GM21423 (cell line): ENCODE measurements around the gene CTDNEP1.

Experiments used
- ATAC-seq: cut with Tn5 transposase; IDR thresholded peaks from one replicate; pipeline ENCODE4 v1.9.1; 2021; ENCODE audit warnings: mild to moderate bottlenecking, moderate library complexity; ENCODE audit not compliant: unreplicated experiment

The CTDNEP1 gene

DNA sequence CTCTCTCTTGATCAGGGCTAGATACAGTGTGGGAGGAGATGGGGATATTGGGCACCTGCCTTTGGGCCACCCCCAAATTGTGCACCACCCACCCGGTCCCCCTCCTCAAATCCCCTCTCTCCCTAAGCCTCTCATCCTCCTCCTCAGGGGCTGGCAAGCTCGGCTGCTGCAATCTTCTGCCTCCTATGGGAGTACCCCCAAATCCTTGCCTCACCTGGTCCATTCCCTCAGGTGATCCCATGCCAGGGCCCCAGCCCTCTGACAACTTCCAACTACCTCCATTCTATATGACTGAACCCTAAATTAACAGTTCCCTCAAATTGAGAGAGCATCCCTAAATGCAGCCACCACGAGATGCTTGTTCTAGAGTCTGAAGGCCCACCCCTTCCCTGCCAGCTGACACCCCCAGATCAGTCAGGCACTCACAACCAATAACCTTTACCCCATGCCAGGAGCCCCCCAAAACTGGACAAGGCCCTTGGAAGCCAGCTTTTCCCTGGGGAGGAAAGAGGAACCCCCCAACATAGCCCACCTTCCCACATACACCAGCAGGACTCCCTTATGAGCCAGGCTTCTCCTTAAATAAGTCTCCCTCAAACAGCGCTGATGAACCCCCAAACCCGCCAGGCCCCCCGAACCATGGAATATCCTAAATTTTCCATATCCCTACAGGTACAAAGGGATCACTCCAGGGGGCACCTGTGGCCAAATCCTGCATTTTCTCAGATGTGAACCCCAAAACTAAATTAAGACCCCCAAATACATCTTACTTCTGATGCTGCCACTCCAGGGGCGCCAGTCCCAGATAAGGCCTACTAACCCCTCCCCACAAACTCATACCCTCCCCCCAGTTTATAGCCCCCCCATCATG lies 35.1 kb downstream of the CTDNEP1 start:
- no peak for ATAC-seq

DNA sequence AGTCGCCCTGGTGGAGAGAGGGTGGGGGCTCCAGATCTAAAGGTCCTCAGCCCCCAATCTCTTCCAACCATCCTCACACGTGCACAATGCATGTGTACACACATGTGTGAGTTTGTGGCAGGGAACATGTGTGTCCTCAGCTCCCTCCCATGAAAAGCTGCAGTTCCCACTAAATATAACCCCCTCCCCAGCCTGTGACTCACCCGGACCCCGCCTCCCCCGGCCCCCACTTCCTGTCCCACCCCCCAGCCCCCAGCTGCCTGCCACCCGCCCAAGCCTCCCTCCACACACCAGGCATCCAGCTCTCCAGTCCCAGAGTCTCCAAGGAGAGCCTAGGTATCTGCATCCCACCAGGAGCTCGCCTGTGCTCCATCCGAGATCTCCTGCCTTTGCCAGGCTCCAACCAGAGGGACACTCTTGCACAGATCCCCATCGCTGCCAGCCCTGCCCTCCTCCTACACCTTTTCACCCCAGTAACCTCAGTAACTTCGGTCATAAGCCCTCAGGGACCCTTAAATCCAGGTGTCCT lies 35.8 kb downstream of the CTDNEP1 start:
- ATAC-seq = no peak

DNA sequence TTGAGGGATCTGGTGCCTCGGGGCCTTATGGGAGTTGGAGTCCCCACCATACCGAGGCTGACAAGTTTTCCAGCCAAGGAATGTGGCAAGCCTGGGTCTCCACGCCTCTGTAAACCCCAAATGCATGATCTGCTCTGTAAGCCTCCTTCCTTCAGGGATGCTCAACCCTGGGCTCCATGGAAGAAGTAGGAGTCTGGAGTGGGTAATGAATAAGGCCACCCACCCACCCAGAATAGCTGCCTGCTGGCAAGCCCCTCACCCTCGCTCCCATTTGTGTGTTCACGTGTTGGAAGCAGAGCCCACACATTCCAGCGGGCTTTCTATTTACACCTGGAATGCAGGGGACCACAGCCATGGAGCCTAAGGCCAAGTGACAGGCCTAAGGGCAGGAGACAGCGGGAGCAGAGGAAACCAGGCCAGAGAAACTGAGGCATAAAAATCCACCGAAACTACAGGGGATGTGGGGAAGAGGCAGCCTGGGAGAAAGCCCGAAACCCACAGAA lies 36.3 kb downstream of the CTDNEP1 start:
- ATAC-seq = no peak

DNA sequence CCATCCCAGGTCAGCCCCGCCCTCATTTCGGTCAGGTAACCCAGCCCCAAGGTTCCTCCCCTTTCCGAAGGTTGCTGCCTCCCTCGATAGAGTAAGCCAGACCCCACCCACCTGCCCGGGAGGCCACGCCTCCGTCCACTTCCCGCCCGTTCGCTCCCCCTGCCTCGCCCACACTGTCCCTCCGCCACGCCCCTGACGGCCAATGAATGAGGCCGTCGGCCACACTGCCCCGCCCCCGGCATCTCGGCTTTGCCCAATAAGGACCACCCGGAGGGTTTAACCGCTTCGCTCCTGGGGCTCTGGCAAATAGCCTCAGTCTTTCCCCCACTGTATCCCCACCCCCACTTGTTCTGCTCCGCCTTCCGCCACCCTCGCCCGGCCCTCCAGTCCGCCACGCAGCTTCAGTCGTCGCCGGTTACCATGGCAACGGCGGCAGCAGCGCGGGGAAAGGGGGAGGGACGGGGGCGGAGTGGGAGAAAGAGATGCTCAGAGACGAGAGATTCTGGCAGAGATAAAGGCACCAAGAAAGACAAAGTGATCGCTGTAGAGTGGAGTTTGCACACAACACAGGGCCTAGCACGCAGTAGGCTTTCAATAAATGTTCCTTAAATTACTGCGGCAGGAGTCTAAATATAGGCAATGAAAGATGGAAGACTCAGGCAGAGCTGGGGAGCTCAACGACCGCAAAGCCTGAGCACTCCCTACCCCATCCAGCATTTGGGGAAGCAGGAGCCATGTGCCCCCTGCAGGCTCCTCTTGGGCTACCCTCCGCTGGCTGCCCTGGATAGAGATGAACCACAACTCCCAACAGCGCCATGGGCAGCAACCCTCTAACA lies 37.0 kb downstream of the CTDNEP1 start:
- ATAC-seq = peak; percentile 79

DNA sequence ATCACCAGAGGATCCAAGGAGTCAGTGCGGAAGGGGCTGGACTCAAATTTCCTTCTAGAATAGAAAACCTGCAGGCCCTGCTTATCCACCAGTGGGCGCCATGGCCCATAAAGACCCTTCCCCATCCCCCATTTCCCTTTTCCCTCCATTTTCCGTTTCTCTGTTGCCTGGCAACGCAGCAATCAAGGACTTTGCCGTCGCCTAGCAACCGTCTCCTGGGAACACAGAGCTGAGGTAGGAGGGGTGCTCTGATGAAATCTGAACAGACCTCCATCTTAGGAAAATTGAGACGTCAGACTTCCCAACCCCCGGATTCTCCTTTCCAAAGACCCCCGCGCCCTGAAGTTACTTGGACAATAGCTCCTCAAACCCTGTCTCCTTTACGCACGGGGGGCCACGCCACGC lies 37.6 kb downstream of the CTDNEP1 start:
- ATAC-seq = peak; percentile 4

DNA sequence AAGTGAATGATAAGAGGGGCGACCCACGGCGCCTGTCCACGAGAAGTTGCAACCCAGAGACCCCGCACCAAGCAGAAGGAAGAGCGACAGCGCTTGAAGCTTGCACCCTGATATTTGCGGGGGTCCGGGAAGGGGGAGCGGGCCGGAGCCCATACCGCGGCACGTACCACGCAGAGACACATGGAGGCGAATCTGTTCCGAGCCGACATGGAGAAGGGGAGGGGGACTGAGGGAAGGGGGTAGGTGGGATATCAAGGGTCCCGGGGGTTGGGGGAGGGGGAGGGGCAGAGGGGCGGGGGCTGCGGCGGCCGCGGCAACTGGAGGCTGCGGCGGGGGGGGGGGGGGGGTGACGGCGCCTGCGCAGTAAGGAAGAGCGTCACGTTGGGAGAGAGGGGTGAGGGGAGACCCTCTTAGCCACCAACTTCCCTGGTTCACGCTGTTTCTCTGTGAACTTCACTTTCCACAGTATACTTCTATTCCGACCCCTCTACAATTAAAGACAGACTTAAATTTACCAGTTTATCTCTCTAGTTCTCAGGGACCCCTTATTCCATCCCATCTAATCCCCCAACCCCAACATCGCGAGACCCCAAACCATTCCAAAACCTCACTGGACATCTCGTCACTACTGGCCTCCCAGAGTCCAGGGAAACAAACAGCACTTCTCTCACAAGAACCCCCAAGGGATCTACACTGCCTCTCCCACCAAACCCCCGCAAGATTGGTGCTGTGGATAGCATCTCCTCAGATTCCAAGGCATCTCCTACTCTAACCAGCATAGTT lies 39.9 kb downstream of the CTDNEP1 start:
- ATAC-seq = no peak

DNA sequence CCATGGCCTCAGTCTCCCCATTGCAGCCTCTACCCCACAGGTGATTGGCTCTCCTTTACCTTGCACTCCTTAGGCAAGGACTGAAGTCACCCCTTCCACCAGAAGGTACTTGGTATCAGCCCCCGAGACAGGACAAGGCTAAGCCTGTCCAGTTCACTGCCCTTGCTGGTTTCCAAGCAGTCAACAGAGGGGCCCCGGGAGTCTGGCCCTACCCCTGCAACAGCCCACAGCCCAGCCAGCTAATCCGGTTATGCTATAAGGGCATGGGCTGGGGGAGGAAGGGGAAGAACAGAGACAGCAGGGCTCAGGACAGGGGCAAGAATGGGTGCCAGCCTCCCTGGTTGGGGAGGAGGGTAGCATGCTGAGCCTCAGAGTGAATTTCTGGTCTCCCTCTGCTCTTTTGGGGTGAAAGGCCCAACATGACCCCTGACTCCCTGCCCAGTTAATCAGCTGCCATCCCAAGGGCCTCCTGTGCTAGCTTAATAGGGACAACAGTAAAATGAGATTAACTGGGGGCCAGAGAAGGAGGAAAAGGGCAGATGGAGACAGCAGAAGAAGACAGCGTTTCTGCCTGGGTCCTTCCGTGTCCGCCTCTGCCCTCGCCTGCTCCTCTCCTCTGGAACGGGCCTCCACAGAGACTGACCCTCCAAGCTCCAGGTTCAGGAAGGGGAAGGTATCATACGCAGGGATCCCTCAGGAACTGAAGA lies 42.6 kb downstream of the CTDNEP1 start:
- ATAC-seq = no peak

DNA sequence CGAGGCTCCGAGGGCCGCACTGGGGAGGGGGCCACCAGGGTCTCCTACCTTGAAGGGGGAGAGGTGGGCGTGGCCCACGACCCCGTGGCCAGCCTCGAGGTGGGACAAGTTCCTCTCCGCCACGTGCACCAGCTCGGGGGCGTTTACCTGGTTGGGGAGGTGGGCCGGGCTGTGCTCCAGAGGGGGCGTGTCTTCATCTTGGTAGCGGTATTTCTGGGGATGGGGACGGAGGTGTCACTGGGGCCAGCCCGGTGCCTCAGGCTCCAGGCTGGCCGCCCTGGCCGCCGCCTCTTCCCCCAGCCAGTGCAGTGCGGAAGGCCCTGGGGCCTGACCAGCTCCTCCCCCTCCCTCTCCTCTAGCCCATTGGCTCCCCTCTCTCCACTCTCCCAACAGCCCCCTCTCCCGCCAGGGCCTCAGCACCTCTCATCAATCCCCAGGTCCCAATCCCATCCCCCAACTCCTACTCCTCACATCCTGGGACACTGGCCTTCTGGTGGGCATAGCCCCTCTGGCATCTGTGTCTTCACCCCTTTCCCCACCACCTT lies 43.4 kb downstream of the CTDNEP1 start:
- ATAC-seq = no peak

DNA sequence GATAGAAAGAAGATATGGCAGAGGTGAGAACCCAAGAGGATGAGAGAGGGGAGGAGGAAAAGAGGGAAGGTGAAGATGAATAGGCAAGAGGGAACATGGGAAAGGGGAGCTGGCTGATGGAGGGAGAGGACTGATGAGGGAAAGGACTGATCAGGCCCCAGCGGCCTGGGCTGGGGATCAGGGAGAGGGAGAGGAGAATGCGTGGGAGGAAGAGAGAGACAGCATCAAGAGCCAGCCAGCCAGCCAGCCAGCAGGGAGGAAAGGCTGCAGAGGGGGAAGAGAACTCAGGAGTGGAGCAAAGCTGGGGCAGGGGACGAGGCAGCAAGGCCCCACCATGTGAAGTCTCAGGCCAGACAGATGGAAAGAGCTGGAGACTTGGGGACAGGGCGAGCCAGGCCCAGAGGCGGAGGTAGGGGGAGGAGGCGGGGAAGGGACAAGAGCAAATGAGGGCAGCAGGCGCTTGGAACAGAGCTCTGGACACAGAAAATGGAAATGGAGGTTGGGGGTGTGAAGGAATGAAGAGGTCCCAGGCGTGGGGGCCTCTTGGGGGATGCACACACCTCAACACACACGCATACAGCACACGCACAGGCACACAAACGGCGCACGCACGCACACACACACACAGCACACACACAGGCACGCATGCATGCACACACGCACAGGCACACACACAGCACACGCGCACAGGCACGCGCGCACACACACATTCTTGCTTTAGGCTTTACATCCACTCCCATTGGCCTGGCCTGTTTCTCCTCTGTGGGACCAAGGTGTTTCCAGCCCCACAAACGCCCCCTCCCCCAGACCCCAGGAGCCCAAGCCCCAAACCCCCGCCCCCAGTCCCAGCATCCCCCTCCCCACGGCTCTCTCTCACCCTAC lies 44.2 kb downstream of the CTDNEP1 start:
- no peak for ATAC-seq

DNA sequence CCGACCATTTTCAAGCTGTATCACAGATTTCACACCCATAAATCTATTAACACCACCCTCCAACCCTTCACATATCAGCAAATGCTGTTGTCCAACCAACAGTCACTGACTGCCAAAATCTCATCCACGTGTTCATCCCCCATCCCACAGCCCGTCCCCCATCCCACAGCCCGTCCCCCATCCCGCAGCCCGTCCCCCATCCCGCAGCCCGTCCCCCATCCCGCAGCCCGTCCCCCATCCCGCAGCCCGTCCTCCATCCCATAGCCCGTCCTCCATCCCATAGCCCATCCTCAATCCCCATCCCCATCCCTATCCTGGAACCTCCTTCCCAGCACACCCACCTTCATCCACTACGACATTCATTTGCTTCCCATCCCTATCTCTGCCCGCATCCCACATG lies 46.0 kb downstream of the CTDNEP1 start:
- ATAC-seq = no peak

DNA sequence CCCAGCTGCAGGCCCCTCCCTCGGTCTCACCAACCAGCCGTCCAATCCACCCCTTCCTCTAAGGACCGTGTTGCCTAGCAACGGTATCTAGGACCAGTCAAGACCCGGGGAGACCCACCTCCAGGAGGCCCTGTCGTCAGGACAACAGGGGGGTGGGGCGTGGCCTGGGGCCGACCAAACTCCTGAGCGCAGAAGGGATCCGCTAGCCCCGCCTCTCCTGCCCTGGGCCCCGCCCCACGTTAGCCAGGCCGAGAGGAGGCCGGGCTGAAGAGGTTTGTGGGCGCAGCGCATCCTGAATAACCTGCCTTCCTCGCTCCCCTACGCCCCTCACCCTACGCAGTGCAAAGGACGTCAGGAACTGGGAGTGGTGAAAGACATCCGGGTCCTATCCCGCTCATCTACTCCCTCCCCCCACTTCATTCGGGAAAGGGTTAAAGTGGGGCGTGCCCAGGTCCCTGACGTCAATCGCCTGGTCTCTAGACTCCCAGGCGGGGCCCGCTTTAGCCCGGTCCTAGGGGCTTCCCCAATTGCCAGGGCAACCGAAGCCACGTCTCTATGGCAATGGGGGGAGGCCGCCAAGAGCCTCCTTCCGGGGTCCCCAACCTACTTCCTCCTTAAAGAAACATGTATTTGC lies 46.6 kb downstream of the CTDNEP1 start:
- ATAC-seq = peak; percentile 80

DNA sequence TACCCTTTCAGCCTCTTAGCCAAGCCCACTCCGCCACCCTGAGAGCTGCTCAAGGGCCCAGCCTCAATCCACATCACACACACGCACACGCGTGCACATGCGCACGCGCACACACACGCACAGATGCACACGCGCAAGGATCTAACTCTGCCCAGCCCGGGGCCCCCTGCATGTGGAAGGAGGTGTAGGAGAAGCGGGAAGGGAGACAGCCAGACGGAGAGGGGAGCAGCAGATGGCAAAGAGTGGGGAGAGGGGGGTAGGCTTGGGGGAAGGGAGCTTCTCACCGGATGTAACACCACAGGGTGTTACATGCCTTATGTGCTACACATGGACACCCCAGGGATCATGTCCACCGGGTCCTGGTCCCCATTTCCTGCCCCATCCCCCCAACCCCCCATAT lies 47.2 kb downstream of the CTDNEP1 start:
- no peak for ATAC-seq

DNA sequence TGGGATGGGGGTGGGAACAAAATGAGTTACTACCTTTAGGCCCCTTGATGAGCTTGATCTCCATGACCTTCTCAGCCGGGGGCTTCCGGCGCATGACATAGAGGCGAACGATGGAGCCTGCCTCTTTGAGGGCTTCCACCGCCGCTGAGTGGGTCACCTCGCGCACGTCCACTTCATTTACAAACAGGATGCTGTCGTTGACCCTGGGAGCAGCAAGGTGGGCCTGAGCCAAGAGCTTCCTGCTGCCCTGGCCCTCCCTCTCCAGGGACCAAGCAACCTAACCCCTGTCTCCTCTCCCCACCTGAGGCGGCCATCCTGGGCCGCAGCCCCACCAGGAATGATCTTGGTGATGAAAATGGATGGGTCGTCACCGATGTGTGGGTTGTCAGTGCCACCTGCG lies 48.1 kb downstream of the CTDNEP1 start:
- ATAC-seq = no peak

DNA sequence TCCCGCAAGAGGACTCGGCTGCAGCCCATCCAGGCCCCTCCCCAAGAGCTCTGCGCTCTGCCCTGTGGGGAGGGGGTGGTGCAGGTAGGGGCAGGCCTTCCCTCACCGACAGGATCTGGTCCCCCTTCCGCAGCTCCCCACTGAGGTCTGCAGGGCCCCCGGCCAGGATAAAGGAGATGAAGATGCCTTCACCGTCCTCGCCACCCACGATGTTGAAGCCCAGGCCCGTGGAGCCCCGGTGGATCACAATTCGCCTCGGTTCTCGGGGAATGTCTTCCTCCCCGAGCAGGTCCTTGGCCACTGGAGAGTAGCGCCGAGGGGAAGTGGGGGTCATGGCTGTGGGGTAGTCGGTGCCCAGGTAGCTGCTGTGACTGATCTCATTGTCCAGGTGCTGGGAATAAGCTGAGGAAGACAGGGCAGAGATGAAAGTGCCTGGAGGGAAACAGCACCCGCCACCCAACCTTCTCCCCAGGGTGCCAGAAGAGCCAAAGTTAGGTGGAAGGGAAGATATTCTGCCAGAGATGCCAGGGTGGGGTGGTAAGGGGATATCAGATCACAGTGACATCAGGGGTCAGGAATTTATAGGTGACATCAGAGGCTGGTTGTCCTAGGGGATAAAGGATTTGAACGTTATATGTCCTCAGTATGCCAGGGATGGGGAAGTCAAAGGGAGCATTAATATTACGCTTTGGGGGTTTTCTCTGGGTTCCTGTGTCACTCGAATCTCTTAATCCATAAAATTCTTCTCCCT lies 54.7 kb downstream of the CTDNEP1 start:
- no peak for ATAC-seq

DNA sequence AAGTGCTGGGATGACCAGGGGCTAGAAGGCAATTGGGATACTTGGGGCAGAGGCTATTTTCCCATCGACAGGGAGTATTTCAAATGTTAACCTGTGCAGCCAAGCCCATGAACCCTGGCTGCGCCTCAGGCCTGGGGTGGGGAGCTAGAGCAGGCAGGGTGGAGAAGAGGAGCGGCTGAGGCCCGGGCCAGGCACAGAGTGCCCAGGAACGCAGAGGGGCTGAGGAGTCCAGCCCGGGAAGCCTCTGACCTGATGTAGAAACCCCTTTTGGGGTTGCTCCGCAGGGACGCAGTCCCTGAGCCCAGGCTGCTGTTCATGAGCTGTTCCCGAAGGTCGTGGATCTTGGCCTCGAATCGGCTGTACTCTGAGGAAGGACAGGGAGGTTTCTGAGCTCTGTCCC lies 55.6 kb downstream of the CTDNEP1 start:
- ATAC-seq = no peak
